ENCODE data around the gene PCYT2.

PCYT2 gene

DNA sequence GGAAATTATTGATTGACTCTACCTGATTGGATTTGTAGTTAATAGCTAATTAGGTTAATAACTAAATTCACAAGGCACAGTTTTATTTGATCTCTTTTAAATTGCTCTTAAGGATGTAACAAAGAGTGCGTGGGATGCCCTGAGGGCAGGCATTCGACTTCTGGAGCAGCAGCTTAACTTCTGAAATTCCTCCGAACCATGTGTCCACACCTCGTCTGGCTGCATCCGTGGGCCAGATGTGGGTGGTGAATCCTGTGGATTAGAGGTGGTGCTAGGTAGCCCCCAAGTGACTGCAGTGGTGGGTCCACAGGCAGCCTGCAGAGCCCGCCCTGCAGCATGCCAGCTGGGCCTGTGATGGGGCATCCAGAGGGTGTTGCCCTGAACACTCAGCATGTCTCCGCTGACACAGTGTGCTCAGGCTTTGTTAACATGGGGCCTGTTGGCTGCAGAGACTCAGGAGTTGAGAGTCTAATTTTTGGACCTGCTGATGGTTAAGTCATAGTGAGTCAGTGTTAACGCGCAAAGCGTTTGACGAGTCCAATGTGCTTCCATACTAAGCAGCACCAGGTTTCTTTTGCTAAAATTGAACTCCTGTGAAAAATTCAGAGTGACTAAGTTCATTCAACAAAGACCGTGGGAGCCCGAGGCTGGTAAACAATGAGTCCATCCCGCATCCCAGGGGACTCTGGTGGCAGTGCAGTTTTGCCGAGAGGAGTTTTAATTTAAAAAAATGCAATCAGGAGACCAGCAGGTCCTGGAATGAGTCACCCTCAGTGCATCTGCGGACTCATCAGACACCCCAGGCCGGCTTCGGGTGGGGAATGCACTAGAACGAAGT is 13.0 kb downstream of the PCYT2 start:
- no peak for DNase-seq

DNA sequence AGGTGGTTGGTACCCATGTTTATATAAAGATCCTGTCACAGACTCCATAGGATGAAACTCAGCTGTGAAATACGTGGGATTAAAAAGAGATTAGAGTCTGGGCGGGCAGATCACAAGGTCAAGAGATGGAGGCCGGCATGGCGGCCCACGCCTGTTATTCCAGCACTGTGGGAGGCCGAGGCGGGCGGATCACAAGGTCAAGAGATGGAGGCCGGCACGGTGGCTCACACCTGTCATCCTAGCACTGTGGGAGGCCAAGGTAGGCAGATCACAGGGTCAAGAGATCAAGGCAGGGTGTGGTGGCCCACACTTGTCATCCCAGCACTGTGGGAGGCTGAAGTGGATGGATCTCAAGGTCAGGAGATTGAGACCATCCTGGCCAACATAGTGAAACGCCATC is 15.8 kb downstream of the PCYT2 start:
- no peak for DNase-seq

DNA sequence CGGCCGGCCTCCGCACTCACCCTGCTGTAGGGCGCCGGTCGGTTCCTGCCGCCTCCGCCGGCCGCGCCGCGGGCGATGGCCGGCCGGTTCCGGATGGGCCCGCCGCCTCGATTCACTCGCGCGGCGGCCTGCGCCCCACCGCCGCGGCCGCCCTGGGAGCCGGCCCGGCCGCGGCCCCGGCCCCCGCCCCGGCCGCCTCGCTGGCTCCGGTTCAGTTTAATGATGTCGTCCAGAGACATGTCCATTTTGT is 20.0 kb downstream of the PCYT2 start:
- no peak for DNase-seq

DNA sequence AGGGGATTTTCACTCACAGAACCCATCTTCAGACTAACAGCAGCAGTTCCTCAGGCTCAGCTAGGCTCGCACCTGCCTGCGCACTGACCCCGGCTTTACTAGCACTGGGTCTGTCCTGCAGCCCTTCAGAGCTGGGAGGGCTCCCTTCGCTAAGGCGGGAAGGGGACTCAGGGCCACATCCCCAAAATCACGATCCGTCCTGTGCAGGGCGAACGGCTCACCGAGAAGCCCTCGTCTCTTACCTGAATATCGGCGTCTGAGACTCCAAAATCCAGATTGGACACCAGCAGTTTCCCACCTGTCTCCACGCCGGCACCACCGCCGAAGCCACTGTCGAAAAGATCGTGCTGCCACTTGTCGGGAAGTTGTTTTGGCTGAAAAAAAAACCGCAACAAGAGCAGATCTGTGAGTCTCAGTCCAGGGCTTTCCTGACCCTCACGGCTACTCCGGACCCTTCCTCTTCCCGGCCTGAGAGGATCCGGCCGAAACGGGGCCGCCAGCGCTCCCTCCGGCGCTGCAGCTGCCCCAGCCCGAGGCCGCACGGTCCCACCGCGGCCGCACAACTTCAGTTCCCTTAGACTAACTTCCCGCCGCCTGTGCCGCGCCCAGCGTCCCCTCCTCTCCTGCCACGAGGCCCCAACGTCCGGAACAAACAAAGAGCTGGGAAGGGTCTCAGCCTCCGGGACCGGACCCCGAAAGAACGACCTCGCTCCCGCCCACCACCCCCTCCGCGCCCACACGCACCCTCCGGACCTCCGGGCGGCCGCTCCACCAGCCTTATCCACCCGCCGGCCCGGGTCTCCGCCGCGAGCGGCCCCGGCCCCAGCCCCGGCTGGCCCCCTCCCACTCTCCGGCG is 20.5 kb downstream of the PCYT2 start:
- no peak for DNase-seq

DNA sequence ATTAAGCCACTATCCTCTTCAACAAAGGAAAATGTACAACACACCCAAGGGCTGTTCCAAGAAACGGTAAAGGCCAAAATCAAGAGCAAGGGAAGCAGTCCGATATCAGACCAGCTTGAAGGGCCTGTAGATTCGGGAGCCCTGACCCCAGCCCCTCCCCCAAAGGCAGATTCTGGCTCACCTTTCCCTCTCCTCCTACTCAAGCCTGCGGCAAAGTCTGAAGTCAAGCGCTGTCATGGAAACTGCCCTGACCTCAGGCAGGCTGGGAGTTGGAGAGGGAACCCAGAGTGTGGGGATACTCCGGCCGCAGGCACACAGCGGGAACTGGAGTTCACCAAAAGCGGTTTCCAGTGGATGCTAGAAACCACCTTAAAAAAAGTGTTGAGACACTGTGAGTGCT is 21.6 kb downstream of the PCYT2 start:
- no peak for DNase-seq

DNA sequence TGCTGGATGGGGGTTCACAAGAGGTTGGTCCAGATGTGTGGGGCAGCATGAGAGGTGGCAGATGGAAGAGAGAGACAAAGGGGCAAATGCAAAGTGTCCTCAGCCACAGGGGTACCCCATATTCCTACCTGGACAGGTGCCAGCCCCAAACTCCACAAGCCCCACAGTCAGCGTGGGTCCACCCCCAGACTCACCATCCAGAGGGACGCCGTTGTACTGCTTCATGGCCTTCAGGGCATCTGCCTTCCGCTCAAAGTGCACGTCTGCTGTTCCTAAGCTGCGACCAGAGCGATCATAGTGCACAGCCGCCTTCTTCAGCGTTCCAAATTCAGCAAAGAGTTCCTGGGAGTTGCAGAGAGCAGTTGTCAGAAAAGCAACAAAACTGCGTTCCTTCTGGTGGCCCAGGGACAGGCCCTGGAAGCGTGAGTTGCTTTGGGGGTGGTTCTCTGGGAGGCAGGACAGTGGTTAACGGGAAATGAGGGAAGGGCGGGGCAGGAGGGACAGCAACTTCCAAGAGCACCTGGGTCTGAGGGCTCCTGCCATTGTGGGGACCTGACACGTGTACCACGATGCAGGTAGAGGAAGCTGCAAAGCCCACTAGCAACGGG is 22.1 kb downstream of the PCYT2 start:
- no peak for DNase-seq

DNA sequence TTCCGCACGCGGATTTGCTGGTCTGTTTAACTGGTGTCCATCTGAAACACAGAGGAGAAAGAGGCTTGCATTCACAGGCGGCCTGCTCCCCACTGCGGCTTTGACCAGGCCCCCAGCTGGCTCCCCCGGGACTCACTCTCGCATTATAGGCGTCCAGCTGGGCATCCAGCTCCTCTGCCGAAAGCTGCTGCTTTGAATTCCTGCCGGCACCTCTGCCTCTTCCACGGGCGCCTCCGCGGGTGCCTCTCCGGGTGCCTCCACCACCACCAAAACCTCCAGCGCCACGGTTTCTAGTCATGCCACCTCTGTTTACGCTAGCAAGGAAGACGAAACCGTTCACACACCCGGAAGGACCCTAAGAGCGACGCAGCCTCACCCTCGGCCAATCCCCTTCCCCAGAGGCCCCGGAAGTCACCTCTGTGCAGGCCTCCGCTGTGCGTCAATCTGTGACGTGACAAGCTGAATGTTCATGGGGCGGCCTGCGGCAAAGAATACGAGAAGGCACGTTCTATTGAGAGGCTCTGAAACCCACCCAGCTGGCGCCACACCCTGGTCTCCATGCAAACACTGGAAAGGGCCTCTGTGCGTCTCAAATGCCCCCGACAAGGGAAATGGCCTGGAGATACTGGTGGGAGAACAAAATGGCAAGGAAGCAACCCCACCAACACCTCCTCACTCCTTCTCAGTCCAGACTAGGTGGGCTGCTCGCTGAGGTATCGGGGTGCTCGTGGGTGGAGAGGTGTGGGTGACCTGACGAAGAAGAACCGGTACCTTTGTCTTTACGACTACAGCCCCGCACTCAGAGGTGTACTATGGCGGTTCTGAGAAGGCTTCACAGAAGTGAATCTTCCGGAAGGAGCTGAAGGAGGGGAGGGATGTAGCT is 22.9 kb downstream of the PCYT2 start:
- no peak for DNase-seq

DNA sequence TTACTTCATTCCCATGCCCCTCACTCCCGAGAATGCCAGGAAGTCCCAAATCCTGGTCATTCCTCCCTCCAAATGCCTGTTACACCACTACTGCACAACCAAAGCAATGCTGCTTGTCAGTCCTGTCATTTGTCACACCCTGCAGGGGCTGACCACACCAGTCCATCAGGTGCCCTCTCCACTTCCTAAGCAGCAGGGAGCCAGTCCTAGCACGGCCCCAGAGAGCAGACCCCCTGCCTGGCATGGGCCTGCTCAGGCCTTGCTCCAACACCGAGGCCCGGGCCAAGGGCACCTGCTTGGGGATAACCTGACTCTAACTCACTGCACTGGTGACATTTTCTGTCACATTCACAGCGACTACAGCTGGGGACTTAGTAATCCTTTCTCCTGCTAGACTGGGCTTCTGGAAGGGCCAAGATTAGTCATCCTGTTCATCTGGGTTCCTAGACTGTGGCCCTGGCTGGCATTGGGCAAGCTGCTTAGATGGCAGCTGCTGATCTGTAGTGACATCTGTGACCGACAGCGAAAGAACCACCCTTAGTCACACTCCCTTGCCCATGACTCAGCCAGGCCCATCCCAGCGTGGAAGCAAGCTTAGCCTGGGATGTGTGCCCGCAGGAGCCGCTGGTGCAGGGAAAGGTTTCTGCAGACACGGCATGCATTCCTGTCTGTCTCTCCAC is 25.2 kb downstream of the PCYT2 start:
- DNase-seq: no peak

DNA sequence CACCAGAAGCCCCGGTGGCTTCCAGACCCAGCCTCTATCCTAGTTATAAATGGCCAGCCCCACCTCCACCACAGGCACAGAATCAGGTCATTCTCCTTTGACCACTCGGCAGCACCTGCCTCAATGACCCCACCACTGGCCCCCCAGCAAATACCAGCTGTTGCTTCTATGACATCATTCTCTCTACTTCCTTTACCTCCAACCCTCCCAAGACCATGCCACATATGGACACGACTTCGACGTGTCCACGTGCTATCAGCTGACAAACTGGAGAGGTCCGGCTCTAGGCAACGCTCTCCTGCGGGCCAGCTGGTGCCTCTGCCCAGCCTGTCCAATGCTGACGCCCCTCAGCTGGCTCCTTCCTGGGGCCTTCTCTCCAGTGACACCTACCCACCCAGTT is 25.7 kb downstream of the PCYT2 start:
- no peak for DNase-seq

DNA sequence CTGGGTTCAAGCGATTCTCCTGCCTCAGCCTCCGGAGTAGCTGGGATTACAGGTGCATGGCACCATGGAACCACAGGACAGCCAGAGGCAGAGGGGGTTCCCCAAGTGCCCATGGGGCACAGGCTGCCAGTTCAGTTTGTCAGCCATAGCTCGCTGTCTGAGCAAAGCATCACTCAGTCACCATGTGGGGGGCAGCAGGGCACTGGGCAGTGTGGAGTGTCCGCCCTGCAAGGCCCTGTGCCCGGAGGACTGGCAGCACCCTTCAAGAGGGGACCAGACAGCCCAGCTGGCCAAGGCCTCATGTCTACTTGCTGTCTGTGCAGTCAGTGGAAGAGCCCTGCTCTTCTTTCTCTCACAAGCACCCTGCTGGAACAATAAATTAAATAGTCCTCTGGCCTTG is 26.2 kb downstream of the PCYT2 start:
- no peak for DNase-seq

DNA sequence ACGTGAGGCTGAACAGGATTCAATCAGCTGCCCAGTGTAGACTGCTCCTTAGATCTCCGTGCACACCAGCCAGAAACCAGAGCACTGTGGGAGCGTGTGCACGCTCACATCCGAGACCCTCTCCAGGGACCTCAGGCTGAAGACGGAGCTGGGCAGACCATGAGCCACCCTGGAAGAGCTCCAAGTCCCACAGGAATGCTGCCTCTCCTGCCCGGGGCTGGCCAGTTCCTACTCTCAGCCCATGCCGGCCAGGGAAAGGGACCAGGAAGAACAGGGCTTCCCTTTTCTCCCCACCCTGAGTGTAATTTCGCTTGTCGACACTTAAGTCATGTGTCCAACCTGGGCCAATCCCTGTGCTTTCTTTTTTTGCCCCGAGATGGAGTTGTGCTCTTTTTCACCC is 26.7 kb downstream of the PCYT2 start:
- no peak for DNase-seq

DNA sequence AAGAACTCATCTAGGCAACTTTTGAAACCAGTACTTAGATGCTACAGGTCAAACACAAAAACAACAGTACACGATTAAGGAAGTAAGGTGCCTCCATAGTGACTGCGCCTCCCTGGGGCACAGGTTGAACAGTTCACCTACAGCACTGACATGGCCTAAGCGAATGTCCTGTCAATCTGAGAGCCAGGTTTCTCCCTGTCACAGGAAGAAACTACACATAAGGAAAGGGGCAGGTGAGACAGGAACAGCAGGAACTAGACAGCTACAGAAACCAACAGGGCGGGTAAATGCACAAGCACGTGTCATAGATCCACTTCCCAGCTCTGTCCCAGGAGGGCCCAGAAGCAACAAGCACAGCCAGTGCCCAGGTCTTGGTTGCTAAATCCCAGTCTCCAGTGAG is 32.1 kb downstream of the PCYT2 start:
- DNase-seq: no peak

DNA sequence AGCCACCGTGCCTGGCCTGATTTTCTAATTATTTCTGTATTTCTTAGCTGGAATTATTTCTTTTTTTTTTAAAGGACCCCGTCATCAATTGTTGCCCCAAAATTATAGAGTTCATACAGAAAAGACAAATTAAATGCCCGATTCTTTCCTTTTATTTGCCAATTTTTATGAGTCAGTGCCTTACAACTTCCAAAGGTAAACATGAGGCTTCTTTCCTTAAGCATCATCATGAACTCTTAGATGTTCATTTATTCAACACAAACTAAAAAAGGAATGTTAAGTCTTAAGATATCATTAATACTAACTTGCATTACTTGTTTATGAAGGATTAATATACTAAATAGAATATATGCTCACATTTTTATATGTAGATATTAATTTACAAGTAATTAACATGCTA is 32.9 kb downstream of the PCYT2 start:
- no peak for DNase-seq

DNA sequence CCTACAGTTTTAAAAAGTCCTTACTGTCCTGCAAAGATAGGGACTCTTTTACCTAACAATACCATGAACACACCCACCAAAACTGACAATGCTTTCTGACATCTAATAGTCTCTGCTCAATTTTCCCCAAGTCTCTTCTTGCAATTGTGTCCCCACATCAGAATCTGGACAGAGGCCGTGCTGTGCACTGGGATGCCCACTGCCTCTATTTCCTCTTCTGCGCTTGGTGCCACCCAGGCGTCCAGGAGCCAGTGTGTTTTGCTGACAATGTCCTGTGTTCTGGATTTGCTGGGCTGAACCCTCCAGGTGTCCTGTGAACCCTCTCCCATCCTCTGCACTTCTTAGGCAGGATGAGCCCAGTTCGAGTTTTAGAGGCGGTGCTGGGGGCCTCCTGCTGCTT is 33.6 kb downstream of the PCYT2 start:
- DNase-seq: no peak

DNA sequence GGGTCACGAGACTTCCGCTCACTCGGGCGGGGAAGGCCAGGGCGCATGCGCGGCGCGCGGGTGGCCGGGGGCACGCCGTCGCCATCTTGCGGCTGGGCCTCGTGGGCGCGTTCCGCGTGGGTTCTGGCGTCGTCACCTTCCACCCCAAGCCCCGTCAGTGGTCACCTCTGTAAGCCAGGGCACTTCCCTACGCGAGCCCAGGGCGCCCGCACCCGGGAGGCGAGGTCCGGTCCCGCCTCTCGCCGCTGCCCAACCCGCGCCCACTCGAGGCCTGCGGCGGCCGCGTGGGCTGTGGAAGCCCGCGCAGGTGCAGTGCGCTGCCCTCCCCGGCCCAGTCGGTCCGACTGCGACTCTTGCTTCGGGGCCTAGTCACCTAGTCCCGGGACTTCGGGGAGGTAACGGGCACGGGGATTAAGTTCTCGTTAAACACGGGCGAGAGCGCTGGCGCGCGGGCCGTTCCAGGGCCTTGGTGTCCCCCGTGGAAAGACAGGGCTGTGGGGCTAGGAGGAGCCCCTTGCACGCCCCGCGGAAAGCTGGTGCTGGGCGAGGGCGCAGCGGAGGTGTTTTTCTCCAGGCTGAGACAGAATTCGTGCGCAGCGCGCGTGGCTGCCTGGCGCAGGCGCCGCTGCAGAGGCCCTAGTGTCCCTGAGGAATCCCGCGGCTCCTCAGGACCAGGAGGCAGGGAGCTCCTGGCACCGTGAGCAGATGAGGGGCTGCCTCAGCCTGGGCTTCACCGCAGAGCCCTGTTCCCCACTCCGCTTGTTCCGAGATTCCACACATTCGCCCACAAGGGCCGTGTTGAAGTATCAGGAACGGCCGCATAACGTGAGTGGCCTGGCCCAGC is 39.6 kb downstream of the PCYT2 start:
- DNase-seq: peak; percentile 65

DNA sequence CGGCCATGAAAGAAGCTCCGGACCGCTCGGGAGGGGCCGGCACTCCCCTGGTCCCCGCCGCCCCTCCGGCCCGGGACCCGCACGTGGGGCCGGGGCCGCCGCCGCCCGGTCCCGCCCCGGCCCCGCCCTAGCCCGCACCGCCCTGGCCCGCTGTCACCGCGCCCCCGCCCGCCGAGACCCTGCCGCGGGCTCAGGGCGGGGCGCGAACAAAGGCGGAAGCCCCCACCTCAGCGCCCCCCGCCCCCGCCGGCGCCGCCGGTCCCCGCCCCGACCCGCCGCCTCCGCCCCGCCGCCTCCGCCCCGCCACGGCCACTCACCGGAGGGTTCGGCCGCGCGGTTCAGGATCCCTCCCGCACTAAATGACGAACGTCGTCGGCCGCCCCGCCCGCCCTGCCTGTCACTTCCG is 40.2 kb downstream of the PCYT2 start, which contains the start of gene ARHGDIA:
TSS of gene ARHGDIA (minus strand) at position 357 of the 406 bp plus-strand sequence. CDS start 1,407 bp downstream, outside the sequence.
- no peak for DNase-seq

DNA sequence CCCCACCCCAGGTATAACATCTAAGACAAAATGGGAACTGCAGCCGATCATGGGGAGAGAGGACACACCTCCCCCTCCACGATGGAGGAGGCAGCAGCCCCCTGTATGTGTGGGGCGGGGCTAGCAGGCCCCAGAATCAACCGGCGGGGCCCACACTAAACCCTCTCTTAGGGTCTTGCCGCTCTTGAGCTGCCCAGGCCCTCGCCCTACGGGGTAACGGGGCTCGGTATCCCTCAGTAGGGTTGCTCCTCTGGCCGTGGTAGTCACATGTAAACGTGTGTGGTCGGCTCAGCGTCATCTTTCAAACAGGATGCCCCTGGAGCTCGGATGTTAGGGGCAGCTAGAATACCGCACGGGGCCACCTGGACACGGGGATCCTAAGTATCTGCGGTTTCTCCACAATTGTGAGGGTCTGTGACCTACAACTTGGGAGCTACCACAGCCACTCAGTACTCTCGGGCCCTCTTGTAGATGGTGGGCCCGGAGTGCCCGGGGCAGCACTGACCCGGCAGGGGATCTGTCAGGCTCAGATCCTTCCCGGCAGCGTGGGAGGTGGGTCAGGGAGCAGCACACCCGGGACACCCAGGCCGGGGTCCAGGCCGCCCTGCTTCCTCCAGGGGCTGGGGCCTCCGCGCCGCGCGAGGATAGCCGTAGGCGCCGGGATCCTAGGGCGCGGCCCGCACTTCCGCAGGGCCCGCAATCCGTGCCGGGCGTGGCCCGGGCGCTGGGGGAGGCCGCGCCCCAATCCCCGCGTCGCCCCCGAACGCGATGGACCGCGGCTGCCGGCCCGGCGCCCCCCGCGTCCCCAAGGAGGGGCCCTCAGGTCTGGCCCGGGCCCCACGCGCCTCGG is 40.8 kb downstream of the PCYT2 start:
- no peak for DNase-seq

DNA sequence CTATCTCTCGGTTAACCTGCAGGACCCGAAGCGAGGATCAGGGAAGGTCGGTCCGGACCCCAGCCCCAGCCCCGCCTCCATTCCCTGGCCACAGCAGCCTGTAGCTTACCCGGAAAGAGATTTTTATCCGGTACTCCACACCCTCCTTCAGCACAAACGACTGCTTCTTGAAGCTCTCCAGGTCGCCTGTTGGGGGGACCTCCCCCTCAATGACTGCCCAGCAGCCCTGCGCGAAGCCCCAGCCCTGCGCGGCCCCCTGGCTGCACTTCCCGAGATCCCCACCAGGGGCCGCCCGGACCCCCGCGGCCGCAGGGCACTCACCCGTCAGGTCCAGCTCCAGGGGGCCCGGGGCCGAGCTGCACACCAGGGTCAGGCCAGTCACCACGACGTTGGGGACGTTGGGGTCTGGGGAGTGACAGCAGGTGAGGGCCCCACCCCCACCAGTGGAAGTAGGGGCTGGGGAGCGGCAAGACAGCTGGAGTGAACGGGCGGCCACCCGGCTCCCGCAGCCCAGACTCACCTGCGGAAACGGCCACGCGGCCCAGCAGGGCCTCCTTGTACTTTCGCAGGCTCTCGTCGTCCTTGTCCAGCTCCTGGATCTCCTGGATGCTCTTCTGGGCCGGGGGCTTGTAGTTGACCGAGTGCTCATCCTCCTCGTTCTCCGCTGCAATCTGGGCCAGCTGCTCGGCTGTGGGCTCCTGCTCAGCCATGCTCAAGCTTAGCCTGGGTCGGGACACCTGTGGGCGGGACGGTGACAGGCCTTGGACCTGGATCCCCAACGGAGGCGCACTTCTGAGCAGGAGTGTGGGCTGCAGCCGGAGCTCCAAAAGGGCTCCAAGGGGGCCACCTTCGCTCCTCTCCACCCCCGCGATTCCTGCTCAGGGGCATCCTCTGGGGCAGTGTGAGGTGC is 41.7 kb downstream of the PCYT2 start:
- no peak for DNase-seq

DNA sequence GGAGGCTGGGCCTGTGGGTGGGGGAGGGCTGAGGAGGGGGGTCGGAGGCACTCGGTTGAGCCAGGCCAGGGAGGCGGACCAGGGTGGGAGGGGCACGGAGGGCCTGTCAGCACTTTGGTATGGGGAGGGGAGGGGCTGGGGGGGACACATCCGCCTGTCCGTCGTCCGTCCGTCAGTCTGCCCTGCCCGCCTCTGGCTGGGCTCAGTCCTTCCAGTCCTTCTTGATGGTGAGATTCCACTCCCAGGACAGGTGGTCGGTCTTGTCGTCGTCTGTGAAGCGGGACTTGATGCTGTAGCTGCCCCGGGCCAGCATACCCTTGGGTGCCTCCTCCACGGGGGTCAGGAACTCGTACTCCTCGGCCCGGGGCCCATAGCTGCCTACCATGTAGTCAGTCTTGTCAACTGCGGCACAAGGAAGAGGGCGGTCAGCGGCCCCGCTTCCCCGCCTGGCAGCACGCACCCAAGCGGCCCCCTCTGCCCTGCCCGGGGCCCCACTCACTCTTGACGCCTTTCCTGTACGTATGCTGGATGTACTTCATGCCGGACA is 42.5 kb downstream of the PCYT2 start:
- DNase-seq: no peak
